WERI-Rb-1 (cell line): ENCODE results near the gene RTP5.
"Not testable (repeated sequence)": the region's sequence is repeated elsewhere in the genome, so short reads cannot be mapped to it uniquely, and the experiment has no call there.

ENCODE experiments used
- DNase-seq: peaks from one replicate; pipeline ENCODE4 v3.0.0-alpha.2; 2020
- H3K27ac ChIP-seq: fragments of 250-450 bp; sonication (Bioruptor Pico); 2 replicates; pipeline ENCODE4 v1.5.1; 2020; ENCODE audit warnings: mild to moderate bottlenecking, moderate library complexity
- H3K27me3 ChIP-seq: fragments of 250-450 bp; sonication (Bioruptor Pico); 2 replicates; pipeline ENCODE4 v1.5.1; 2021; ENCODE audit warnings: mild to moderate bottlenecking, low read depth, moderate library complexity; ENCODE audit not compliant: insufficient read depth, severe bottlenecking
- H3K36me3 ChIP-seq: fragments of 250-450 bp; sonication (Bioruptor Pico); 2 replicates; pipeline ENCODE4 v1.5.1; 2020; ENCODE audit warnings: mild to moderate bottlenecking, moderate library complexity
- H3K4me3 ChIP-seq: 2 replicates; pipeline ENCODE4 v1.5.1; 2011; ENCODE audit warnings: low read depth, mild to moderate bottlenecking, control low read depth, low read length
- H3K9me3 ChIP-seq: fragments of 250-450 bp; sonication (Bioruptor Pico); 2 replicates; pipeline ENCODE4 v1.5.1; 2021; ENCODE audit warnings: mild to moderate bottlenecking, moderate library complexity; ENCODE audit not compliant: severe bottlenecking
- CTCF ChIP-seq: IDR thresholded peaks from 2 replicates; pipeline ENCODE4 v1.5.1; 2011; ENCODE audit warnings: low read depth, mild to moderate bottlenecking, control low read depth, inconsistent platforms, low read length

The RTP5 gene

GRCh38 chr2:241873803-241874110 is 4.2 kb downstream of the RTP5 start:
- Histone ChIP-seq H3K27ac (no peak overlapping the region), H3K4me3 (no peak overlapping the region), H3K27me3 (no peaks in the 10 kb centered on the region), H3K9me3 (peaks cover 5% of the 10 kb centered on the region), H3K36me3 (no peaks in the 10 kb centered on the region)
- TF ChIP-seq CTCF: no peak
- no peak for DNase-seq

- Histone ChIP-seq H3K27me3 (no peaks in the 10 kb centered on the region), H3K27ac (no peak overlapping the region), H3K9me3 (peaks cover 5% of the 10 kb centered on the region), H3K4me3 (no peak overlapping the region), H3K36me3 (no peaks in the 10 kb centered on the region)
- no peak for TF ChIP-seq CTCF
- DNase-seq: no peak
Observed at GRCh38 chr2:241874277-241874925, 4.9 kb downstream of the RTP5 start.

GRCh38 chr2:241875754-241876527 is 6.4 kb downstream of the RTP5 start:
- not testable (repeated sequence) for H3K27me3 ChIP-seq, H3K9me3 ChIP-seq, DNase-seq, H3K27ac ChIP-seq, H3K4me3 ChIP-seq, H3K36me3 ChIP-seq

- Histone ChIP-seq H3K27me3 (no peaks in the 10 kb centered on the region), H3K36me3 (no peaks in the 10 kb centered on the region), H3K27ac (no peak overlapping the region), H3K9me3 (peaks cover 5% of the 10 kb centered on the region), H3K4me3 (no peak overlapping the region)
- no peak for DNase-seq
- TF ChIP-seq CTCF: no peak
Observed at GRCh38 chr2:241876528-241877196, 7.1 kb downstream of the RTP5 start.

- DNase-seq: no peak
- Histone ChIP-seq H3K36me3 (no peaks in the 10 kb centered on the region), H3K9me3 (peaks cover 5% of the 10 kb centered on the region), H3K27me3 (no peaks in the 10 kb centered on the region), H3K27ac (no peak overlapping the region), H3K4me3 (no peak overlapping the region)
- TF ChIP-seq CTCF: no peak
Observed at GRCh38 chr2:241877197-241877685, 7.7 kb downstream of the RTP5 start.
